RWPE2 (cell line): Measurements from ENCODE around the gene SLCO3A1.

Experiments used
- ATAC-seq: fragments of 200-7000 bp; cut with Tn5 transposase; 3 replicates; pipeline ENCODE4 v1.9.1; 2021; ENCODE audit warnings: low read depth
- DNase-seq: peaks from one replicate; pipeline ENCODE4 v3.0.0-alpha.2; 2020; ENCODE audit warnings: low spot score
- H3K27ac ChIP-seq: fragments of 450-650 bp; 2 replicates; pipeline ENCODE4 v1.5.1; 2017; ENCODE audit warnings: mild to moderate bottlenecking; ENCODE audit not compliant: poor library complexity, severe bottlenecking
- H3K27me3 ChIP-seq: fragments of 250-450 bp; sonication (Bioruptor Pico); 2 replicates; pipeline ENCODE4 v1.5.1; 2021; ENCODE audit warnings: mild to moderate bottlenecking, moderate library complexity; ENCODE audit not compliant: insufficient read depth, poor library complexity, severe bottlenecking
- H3K36me3 ChIP-seq: fragments of 250-450 bp; sonication (Bioruptor Pico); 2 replicates; pipeline ENCODE4 v1.5.1; 2020; ENCODE audit warnings: low read depth, mild to moderate bottlenecking, moderate library complexity
- H3K4me1 ChIP-seq: fragments of 250-450 bp; sonication (Bioruptor Pico); 2 replicates; pipeline ENCODE4 v1.5.1; 2021; ENCODE audit warnings: mild to moderate bottlenecking, moderate library complexity; ENCODE audit not compliant: insufficient read depth, poor library complexity, severe bottlenecking
- H3K4me3 ChIP-seq: fragments of 250-450 bp; sonication (Bioruptor Pico); 2 replicates; pipeline ENCODE4 v1.5.1; 2021; ENCODE audit warnings: mild to moderate bottlenecking, moderate library complexity; ENCODE audit not compliant: severe bottlenecking
- H3K9me3 ChIP-seq: fragments of 250-450 bp; sonication (Bioruptor Pico); 2 replicates; pipeline ENCODE4 v1.5.1; 2021; ENCODE audit warnings: mild to moderate bottlenecking, moderate library complexity; ENCODE audit not compliant: severe bottlenecking
- TF ChIP-seq, protein P1 (sequence below): fragments of 450-650 bp; IDR thresholded peaks from one replicate; pipeline ENCODE4 v1.5.1; 2017; ENCODE audit warnings: mild to moderate bottlenecking, moderate library complexity; ENCODE audit not compliant: poor library complexity, severe bottlenecking

Gene SLCO3A1

DNA sequence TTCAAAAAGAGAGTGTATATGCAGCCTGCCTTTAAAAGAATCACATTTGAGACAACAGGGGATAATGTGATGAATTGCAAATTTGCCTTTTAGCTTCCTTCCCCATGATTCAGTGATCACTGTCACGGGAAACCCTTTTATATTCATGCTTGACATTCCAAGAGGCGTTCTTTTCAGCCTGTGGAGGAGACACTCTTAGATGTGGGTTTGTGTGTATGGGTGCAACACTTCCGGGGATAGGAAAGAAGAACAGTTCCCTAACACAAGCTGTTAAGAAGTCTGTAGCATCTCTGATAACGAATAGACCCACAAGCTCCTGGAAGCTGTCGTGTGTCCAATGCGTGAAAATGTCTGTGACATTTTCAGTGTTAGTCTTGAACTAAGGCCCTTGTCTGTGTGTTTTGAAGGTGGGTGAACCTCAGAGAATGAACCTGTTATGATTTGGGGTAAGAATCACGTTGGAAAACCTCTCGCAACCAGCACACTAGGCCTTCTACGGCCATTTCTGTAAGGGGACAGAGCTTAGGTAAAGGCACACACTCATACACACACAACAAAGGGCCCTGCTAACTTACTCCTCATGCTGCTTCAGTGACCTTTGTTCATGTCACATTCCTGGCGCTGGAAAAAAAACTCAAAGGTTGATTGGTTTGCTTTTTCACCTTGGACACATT lies 311.0 kb downstream of the SLCO3A1 start:
- no peaks in the 10 kb centered on the region for H3K4me1 ChIP-seq
- TF ChIP-seq, protein P1, sequence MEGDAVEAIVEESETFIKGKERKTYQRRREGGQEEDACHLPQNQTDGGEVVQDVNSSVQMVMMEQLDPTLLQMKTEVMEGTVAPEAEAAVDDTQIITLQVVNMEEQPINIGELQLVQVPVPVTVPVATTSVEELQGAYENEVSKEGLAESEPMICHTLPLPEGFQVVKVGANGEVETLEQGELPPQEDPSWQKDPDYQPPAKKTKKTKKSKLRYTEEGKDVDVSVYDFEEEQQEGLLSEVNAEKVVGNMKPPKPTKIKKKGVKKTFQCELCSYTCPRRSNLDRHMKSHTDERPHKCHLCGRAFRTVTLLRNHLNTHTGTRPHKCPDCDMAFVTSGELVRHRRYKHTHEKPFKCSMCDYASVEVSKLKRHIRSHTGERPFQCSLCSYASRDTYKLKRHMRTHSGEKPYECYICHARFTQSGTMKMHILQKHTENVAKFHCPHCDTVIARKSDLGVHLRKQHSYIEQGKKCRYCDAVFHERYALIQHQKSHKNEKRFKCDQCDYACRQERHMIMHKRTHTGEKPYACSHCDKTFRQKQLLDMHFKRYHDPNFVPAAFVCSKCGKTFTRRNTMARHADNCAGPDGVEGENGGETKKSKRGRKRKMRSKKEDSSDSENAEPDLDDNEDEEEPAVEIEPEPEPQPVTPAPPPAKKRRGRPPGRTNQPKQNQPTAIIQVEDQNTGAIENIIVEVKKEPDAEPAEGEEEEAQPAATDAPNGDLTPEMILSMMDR: no peak
- H3K27ac ChIP-seq: no peak overlapping the region
- no peaks in the 10 kb centered on the region for H3K27me3 ChIP-seq
- no peaks in the 10 kb centered on the region; the same call in 1 of the 2 replicates for H3K36me3 ChIP-seq
- no peak for ATAC-seq
- H3K9me3 ChIP-seq: no peaks in the 10 kb centered on the region
- no peak for DNase-seq
- H3K4me3 ChIP-seq: no peak overlapping the region

DNA sequence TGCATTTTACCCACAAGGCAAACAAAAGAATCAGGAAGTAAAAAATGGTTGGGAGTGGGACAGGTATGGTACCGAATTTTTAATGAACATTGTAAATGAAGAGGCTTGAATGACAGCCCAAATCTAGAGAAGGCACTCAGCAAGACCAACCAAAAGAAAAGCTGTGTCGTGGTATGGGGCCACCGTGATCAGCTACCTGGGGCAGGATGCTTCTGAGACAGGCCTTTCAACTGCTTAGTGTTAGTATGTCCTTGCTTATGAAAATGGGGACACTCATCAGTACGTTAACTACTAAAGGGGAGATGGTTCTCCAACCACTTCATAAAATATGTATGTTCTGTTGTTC lies 311.5 kb downstream of the SLCO3A1 start:
- Histone ChIP-seq H3K9me3 (no peaks in the 10 kb centered on the region), H3K36me3 (no peaks in the 10 kb centered on the region; the same call in 1 of the 2 replicates), H3K4me3 (no peak overlapping the region), H3K4me1 (no peaks in the 10 kb centered on the region), H3K27ac (no peak overlapping the region), H3K27me3 (no peaks in the 10 kb centered on the region)
- TF ChIP-seq, protein P1: no peak
- DNase-seq (no peak), ATAC-seq (no peak)

DNA sequence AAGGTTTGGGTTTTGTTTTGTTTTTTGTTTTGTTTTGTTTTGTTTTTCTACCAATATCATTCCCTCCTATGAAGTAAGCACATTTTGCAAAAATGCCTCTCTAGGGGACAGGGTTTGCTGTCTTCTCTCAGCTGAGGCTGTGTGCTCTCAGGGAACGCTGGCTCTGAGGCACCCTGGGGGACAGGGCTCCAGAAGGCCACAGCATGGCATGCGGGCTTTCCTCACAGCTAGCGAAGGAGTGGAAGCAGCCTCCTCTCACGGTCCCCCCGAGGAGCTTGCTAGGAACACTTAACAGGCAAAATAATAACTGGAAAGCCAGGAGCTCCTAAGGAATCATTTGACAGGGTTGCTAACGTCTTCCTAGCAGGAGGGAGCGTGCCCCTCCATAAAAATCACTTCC lies 312.5 kb downstream of the SLCO3A1 start:
- Histone ChIP-seq H3K27ac (no peak overlapping the region), H3K4me3 (no peak overlapping the region), H3K36me3 (no peaks in the 10 kb centered on the region; the same call in 1 of the 2 replicates), H3K4me1 (no peaks in the 10 kb centered on the region), H3K9me3 (no peaks in the 10 kb centered on the region), H3K27me3 (no peaks in the 10 kb centered on the region)
- DNase-seq (no peak), ATAC-seq (no peak)
- TF ChIP-seq, protein P1: no peak

DNA sequence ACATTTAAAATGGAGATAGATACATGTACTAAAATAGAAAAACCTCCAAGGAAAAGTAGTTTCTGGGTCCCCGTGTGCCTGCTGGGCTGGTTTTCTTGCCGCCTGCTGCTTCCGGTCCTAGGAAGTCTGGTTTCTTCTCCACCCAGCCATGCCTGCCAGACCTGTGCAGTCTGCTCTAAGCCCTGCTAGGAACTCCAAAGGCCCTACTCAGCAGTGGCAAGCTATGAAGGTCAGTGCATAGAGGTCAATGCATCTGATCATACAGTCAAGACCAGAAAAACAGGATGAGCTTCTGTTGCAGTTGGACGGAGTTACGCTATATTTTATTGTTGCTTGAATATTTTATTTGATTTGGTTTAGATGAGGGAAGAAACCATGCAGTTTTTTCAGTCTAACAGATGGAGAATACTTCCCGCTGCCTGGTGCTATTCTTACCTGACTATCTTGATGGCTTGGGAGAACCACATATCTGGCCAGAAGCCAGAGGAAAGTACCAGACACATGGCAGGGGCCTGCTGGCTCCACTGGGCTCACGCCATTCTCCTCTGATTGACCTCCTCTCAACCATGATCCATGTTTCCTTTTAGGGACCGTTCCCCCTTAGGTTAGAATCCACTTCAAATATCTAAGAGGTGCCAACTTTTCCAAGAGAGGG lies 313.4 kb downstream of the SLCO3A1 start:
- DNase-seq (no peak), ATAC-seq (no peak)
- H3K27ac ChIP-seq: no peak overlapping the region
- no peaks in the 10 kb centered on the region; the same call in 1 of the 2 replicates for H3K36me3 ChIP-seq
- no peaks in the 10 kb centered on the region for H3K9me3 ChIP-seq
- H3K4me1 ChIP-seq: no peaks in the 10 kb centered on the region
- TF ChIP-seq, protein P1: no peak
- H3K4me3 ChIP-seq: no peak overlapping the region
- no peaks in the 10 kb centered on the region for H3K27me3 ChIP-seq

DNA sequence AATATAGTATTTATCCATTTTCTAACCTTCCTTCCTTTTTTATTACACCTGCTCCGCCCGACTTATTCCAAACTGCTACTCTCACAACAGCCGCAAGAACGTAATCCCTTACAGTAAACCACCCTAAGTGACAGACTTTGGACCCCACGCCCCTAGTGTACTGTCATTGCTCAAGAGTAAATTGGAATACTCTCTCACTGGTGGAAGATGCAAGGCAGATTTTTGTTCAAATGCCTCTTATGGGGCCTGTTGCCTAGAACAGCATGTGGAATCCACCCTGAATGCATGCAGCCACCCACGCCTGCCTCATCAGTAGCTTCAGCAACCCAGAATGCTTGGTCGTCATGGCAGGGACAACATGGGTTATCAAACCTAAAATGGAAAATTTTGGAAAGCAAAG lies 313.9 kb downstream of the SLCO3A1 start:
- H3K4me1 ChIP-seq: no peaks in the 10 kb centered on the region
- no peaks in the 10 kb centered on the region for H3K27me3 ChIP-seq
- H3K36me3 ChIP-seq: no peaks in the 10 kb centered on the region; the same call in 1 of the 2 replicates
- DNase-seq (no peak), ATAC-seq (no peak)
- H3K9me3 ChIP-seq: no peaks in the 10 kb centered on the region
- TF ChIP-seq, protein P1: no peak
- H3K27ac ChIP-seq: no peak overlapping the region
- no peak overlapping the region for H3K4me3 ChIP-seq
